ENCODE measurements around the gene TNXB. TPM values are rescaled to one million over a fixed set of nuclear protein-coding genes. Genes with fewer than 3 reads are reported as not detected.

TNXB gene
- total and polyA plus RNA-seq, 9 donors = 13.3 to 334 (median 146) TPM

GRCh38 chr6:32114796-32115195 is 5.7 kb upstream of the TNXB start:
- Histone ChIP-seq H3K4me1 (ENCODE audit: insufficient read depth) (peaks cover 26% of the 10 kb centered on the region), H3K9me3 (no peaks in the 10 kb centered on the region), H3K27ac (peak overlapping the region in 1 of 2 donors; percentile 53), H3K4me3 (no peak overlapping the region), H3K27me3 (no peaks in the 10 kb centered on the region), H3K36me3 (no peaks in the 10 kb centered on the region)
- 47 to 60% (median 56%) methylated on average over 8 of the region's 8 CpGs for WGBS, 3 donors
- DNase-seq = peak in 3 of 5 donors; percentile 26 to 60 (median 43)
- TF ChIP-seq, protein P1, sequence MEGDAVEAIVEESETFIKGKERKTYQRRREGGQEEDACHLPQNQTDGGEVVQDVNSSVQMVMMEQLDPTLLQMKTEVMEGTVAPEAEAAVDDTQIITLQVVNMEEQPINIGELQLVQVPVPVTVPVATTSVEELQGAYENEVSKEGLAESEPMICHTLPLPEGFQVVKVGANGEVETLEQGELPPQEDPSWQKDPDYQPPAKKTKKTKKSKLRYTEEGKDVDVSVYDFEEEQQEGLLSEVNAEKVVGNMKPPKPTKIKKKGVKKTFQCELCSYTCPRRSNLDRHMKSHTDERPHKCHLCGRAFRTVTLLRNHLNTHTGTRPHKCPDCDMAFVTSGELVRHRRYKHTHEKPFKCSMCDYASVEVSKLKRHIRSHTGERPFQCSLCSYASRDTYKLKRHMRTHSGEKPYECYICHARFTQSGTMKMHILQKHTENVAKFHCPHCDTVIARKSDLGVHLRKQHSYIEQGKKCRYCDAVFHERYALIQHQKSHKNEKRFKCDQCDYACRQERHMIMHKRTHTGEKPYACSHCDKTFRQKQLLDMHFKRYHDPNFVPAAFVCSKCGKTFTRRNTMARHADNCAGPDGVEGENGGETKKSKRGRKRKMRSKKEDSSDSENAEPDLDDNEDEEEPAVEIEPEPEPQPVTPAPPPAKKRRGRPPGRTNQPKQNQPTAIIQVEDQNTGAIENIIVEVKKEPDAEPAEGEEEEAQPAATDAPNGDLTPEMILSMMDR (IDR thresholded peaks at IDR 0.05) = no peak
- no peak for TF ChIP-seq POLR2A (IDR thresholded peaks at IDR 0.05)
- TF ChIP-seq EP300 (IDR thresholded peaks at IDR 0.05) = no peak
- intact Hi-C loops (cut with DNase I) = loop anchor here in 2 of 4 donors (2.0 to 10.0 kb wide), 3 partner anchors 28 to 210 kb away; partner anchors contain the start of gene ZBTB12 (in 1 of the 2)

DNA sequence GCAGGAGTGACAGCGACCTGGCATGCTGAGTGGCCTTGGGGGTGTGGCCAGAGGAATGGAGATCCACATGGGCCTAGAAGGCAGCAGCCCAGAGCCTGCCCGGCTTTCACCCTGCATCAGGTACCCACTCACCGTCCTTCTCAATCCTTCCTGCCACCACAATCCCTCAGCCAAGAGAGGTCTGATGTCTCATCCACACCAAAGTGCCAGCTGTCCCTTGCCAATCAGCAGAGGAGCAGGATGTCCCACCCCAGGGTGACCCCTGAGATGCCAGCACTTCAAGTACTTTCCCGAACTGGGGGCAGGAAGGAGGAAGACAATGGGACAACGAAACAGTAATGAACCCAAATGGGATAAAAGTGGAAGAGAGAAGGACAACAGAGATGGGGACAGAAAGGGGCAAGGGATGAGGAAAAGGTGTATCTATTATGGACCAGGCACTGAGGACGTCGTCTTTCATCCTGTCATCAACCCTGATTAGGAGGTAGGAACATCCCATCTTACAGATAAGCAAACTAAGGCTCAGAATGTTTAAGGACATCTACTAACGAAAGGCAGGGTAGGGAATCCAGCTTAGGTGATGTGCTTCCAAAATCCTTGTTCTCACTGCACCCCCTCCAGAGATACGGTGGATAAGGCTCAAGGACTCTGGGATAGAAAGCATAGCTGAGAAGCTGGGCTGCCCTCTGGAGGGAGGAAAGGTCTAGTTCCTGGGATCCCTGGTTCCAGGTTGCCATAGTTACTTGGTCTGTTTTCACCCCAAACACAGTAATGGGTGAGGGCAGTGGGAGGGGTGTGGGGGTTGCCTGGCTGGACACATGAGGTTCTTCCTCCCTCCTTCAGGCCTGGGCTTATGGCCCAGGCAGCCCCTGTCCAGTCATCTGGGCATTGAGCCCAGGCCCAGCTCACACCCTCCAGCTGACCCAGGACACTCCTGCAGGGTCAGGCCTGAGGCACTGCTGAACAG is 4.5 kb upstream of the TNXB start:
- no peak for TF ChIP-seq POLR2A (IDR thresholded peaks at IDR 0.05)
- TF ChIP-seq, protein P1 (IDR thresholded peaks at IDR 0.05) = peak in 2 of 3 donors; percentile 83 to 90
- TF ChIP-seq EP300 (IDR thresholded peaks at IDR 0.05) = peak; percentile 84
- peak overlapping the region; percentile 78 to 82 for H3K27ac ChIP-seq
- DNase-seq = peak; percentile 95 to 98 (median 97)
- H3K36me3 ChIP-seq = no peaks in the 10 kb centered on the region
- H3K4me1 ChIP-seq (ENCODE audit: insufficient read depth) = peaks cover 29% of the 10 kb centered on the region
- no peak overlapping the region for H3K4me3 ChIP-seq
- H3K27me3 ChIP-seq = no peaks in the 10 kb centered on the region
- no peaks in the 10 kb centered on the region for H3K9me3 ChIP-seq
- intact Hi-C loops (cut with DNase I) = loop anchor here in 1 of 4 donors (2.0 to 10.0 kb wide), 3 partner anchors 27 to 209 kb away; partner anchors contain the start of gene ZBTB12
- WGBS, 3 donors = 31 to 49% (median 34%) methylated on average over 9 of the region's 9 CpGs

DNA sequence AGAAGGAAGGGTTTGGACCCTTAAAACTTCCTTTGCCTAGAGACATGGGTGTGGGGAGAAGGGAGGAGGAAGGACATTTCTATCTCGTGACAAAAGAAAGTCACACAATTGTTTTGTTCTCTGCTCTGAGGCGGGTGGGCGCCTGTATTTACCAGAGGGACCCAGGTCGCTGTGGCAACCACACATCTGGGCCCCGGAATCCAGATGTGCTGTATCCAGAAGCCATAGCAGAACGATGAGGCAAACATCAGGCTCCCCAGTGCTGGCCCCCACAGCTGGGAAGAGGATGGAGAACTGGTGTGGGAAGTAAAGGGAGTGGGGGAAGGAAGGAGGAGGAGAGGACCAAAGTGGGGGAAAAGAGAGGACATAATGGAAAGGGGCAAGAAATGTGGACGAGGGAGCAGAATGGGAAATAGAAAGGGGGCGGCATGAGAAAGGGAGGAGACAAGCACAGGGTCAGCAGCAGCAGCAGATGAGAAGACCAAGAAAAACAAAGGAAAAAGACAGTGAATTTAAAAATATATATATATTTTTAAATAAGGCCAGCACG is 3.4 kb upstream of the TNXB start:
- H3K27ac ChIP-seq = peak overlapping the region; percentile 57 to 82
- TF ChIP-seq, protein P1 (IDR thresholded peaks at IDR 0.05) = no peak
- TF ChIP-seq POLR2A (IDR thresholded peaks at IDR 0.05) = no peak
- TF ChIP-seq EP300 (IDR thresholded peaks at IDR 0.05) = no peak
- no peaks in the 10 kb centered on the region for H3K9me3 ChIP-seq
- 32 to 42% (median 41%) methylated on average over 9 of the region's 9 CpGs for WGBS, 3 donors
- H3K27me3 ChIP-seq = no peaks in the 10 kb centered on the region
- peak in 3 of 5 donors; percentile 49 to 74 (median 51) for DNase-seq
- no peaks in the 10 kb centered on the region for H3K36me3 ChIP-seq
- intact Hi-C loops (cut with DNase I) = loop anchor here in 1 of 4 donors (2.0 to 10.0 kb wide), 2 partner anchors 66 to 208 kb away; partner anchors contain the start of gene ZBTB12
- H3K4me1 ChIP-seq (ENCODE audit: insufficient read depth) = peaks cover 34% of the 10 kb centered on the region
- H3K4me3 ChIP-seq = no peak overlapping the region

DNA sequence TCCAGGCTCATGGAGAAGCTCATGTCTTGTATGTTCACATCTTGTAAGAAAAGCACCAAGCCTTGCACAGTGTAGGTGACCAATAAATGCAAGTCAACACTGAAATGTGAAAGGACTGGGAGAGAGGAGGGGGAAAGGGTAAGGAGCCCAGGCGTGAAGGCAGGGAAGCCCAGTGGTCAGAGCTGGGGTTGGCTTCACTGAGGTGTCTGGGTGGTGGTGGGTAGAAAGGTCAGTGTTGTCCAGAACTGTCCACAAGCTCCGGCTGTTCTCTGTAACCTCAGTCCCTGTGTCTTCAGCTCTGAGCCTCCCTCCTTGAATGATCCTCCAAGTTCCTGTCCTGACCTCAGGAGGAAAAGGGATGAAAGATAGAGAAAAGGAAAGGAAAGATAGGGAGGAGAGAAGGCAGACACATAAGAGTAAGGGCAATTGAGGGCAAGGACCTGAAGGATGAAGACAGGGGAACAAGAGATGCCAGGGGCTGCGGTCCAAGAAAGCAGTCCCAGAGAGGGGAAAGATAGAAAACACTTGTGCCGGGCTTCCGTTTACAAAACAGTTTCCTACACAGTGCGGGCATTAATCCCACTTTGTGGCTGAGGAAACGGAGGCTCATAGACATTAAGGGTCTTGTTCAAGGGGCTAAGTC is 2.4 kb upstream of the TNXB start:
- peak in 4 of 5 donors; percentile 61 to 78 (median 70) for DNase-seq
- Histone ChIP-seq H3K4me1 (ENCODE audit: insufficient read depth) (peaks cover 40% of the 10 kb centered on the region), H3K27ac (peak overlapping the region; percentile 53 to 82)

More for the DNA sequence above, 2.4 kb upstream of the TNXB start:
- no peaks in the 10 kb centered on the region for H3K27me3 ChIP-seq
- H3K4me3 ChIP-seq = no peak overlapping the region
- 8 to 15% (median 13%) methylated on average over 7 of the region's 7 CpGs for WGBS, 3 donors
- intact Hi-C loops (cut with DNase I) = loop anchor here in 1 of 4 donors (2.0 to 10.0 kb wide), 2 partner anchors 65 to 207 kb away; partner anchors contain the start of gene ZBTB12
- H3K36me3 ChIP-seq = no peaks in the 10 kb centered on the region
- TF ChIP-seq, protein P1 (IDR thresholded peaks at IDR 0.05) = no peak
- no peaks in the 10 kb centered on the region for H3K9me3 ChIP-seq
